Fibroblast of lung (primary cell): ENCODE measurements around the gene FNDC3B. TPM values are rescaled to one million over a fixed set of nuclear protein-coding genes. Genes with fewer than 3 reads are reported as not detected.
A peak's percentile ranks its signal among the peaks of the same experiment; 100 is the strongest.

Source experiments
- DNase-seq, 2 donors: peaks; one replicate each; pipeline versions ENCODE4 v3.0.0 to v3.0.0-alpha.2; 2010; ENCODE audit warnings: low read depth in 2 of 2
- H2AFZ ChIP-seq: 2 replicates; pipeline ENCODE4 v1.5.1; 2012; ENCODE audit warnings: low read length, control low read depth, inconsistent platforms
- H3K27ac ChIP-seq: 2 replicates; pipeline ENCODE4 v1.5.1; 2011; ENCODE audit warnings: low read length, control low read depth; ENCODE audit not compliant: insufficient read depth
- H3K27me3 ChIP-seq: 2 replicates; pipeline ENCODE4 v1.5.1; 2011; ENCODE audit warnings: mild to moderate bottlenecking, low read length; ENCODE audit not compliant: control insufficient read depth, insufficient read depth
- H3K36me3 ChIP-seq: 2 replicates; pipeline ENCODE4 v1.5.1; 2011; ENCODE audit warnings: low read length; ENCODE audit not compliant: control insufficient read depth, insufficient read depth
- H3K4me1 ChIP-seq: 2 replicates; pipeline ENCODE4 v1.5.1; 2011; ENCODE audit warnings: low read length; ENCODE audit not compliant: control insufficient read depth, insufficient read depth; ENCODE audit errors: extremely low read depth
- H3K4me2 ChIP-seq: 2 replicates; pipeline ENCODE4 v1.5.1; 2011; ENCODE audit warnings: low read length, control low read depth; ENCODE audit not compliant: insufficient read depth; ENCODE audit errors: extremely low read depth
- H3K4me3 ChIP-seq, 4 experiments: fragments of 200-600 bp in 1 of 4; sonication (generic) in 1 of 4; replicated peaks in 1 of 4; 2 replicates each; pipeline ENCODE4 v1.5.1; 2011 to 2016; ENCODE audit warnings: low read length in 4 of 4, low read depth in 3 of 4, mild to moderate bottlenecking in 3 of 4, control low read depth in 2 of 4, inconsistent platforms in 1 of 4, mixed read lengths in 1 of 4; ENCODE audit not compliant: insufficient read depth in 1 of 4; ENCODE audit errors: control extremely low read depth in 1 of 4
- H3K79me2 ChIP-seq: 2 replicates; pipeline ENCODE4 v1.5.1; 2012; ENCODE audit warnings: mild to moderate bottlenecking, low read length, inconsistent platforms; ENCODE audit not compliant: control insufficient read depth, insufficient read depth
- H3K9ac ChIP-seq: 2 replicates; pipeline ENCODE4 v1.5.1; 2011; ENCODE audit warnings: mild to moderate bottlenecking, low read length, control low read depth; ENCODE audit not compliant: insufficient read depth
- H3K9me3 ChIP-seq: 2 replicates; pipeline ENCODE4 v1.5.1; 2012; ENCODE audit warnings: low read depth, low read length; ENCODE audit not compliant: control insufficient read depth, insufficient read depth
- H4K20me1 ChIP-seq: 2 replicates; pipeline ENCODE4 v1.5.1; 2011; ENCODE audit warnings: low read length; ENCODE audit not compliant: control insufficient read depth, insufficient read depth; ENCODE audit errors: extremely low read depth
- CTCF ChIP-seq, 2 donors: IDR thresholded peaks in 1 of 2; conservative IDR thresholded peaks in 1 of 2; 1 replicate in 1 of 2; 2 replicates in 1 of 2; pipeline ENCODE4 v1.5.1; 2011 to 2012; ENCODE audit warnings: low read length in 2 of 2, control low read depth in 1 of 2, inconsistent platforms in 1 of 2, low read depth in 1 of 2, mild to moderate bottlenecking in 1 of 2
- EZH2 ChIP-seq: IDR thresholded peaks from 2 replicates; pipeline ENCODE4 v1.5.1; 2012; ENCODE audit warnings: low read length, control low read depth, mild to moderate bottlenecking; ENCODE audit errors: missing control alignments
- polyA plus RNA-seq, 2 donors: library from polyadenylated mRNA; depleted of rRNA in 1 of 2; stranded (reverse) in 1 of 2; unstranded in 1 of 2; fragments of >200 nt; gene quantifications; 2 replicates each; pipeline ENCODE4 v1.2.1, GENCODE V29; 2011 to 2012; ENCODE audit warnings: missing spikeins in 1 of 2
- total RNA-seq: library from RNA; depleted of rRNA; stranded (reverse); fragments of >200 nt; gene quantifications from 2 replicates; pipeline ENCODE4 v1.2.1, GENCODE V29; 2014

Gene FNDC3B
- total and polyA plus RNA-seq, 2 donors (not counting 1 experiment from before 2014, with no cell fraction given) = 26.1 to 76.8 TPM

GRCh38 chr3:172127929-172128580 lies 88.7 kb downstream of the FNDC3B start:
- H3K27ac ChIP-seq = no peak overlapping the region
- no peaks in the 10 kb centered on the region for H3K27me3 ChIP-seq
- H3K9ac ChIP-seq = no peak overlapping the region
- TF ChIP-seq EZH2 = no peak
- TF ChIP-seq CTCF (conservative IDR thresholded peaks at IDR 0.05 in 1 of 2, IDR thresholded peaks at IDR 0.05 in 1 of 2; ENCODE audit: low read depth in 1 of 2, low read length in 2 of 2) = no peak
- H3K4me2 ChIP-seq = no peak overlapping the region
- H4K20me1 ChIP-seq = no peaks in the 10 kb centered on the region
- no peaks in the 10 kb centered on the region for H3K36me3 ChIP-seq
- H2AFZ ChIP-seq = no peak overlapping the region
- no peaks in the 10 kb centered on the region for H3K9me3 ChIP-seq
- peaks cover 33% of the 10 kb centered on the region for H3K4me1 ChIP-seq
- peaks cover 52% of the 10 kb centered on the region for H3K79me2 ChIP-seq
- DNase-seq = no peak
- no peak overlapping the region for H3K4me3 ChIP-seq

- H3K79me2 ChIP-seq = peaks cover 51% of the 10 kb centered on the region
- no peak overlapping the region for H3K9ac ChIP-seq
- DNase-seq = no peak
- H3K4me2 ChIP-seq = peak overlapping the region; percentile 28
- TF ChIP-seq EZH2 = no peak
- no peak for TF ChIP-seq CTCF (conservative IDR thresholded peaks at IDR 0.05 in 1 of 2, IDR thresholded peaks at IDR 0.05 in 1 of 2; ENCODE audit: low read depth in 1 of 2, low read length in 2 of 2)
- H3K27me3 ChIP-seq = no peaks in the 10 kb centered on the region
- no peak overlapping the region for H3K4me3 ChIP-seq
- H3K27ac ChIP-seq = peak overlapping the region; percentile 52
- H4K20me1 ChIP-seq = no peaks in the 10 kb centered on the region
- H3K36me3 ChIP-seq = no peaks in the 10 kb centered on the region
- no peaks in the 10 kb centered on the region for H3K9me3 ChIP-seq
- H2AFZ ChIP-seq = no peak overlapping the region
- peaks cover 33% of the 10 kb centered on the region for H3K4me1 ChIP-seq
These were observed 89.5 kb downstream of the FNDC3B start for GRCh38 chr3:172128858-172129257.

GRCh38 chr3:172129498-172129849 lies 90.1 kb downstream of the FNDC3B start:
- H2AFZ ChIP-seq = no peak overlapping the region
- peak overlapping the region; percentile 39 for H3K4me2 ChIP-seq
- H3K9me3 ChIP-seq = no peaks in the 10 kb centered on the region
- DNase-seq = no peak
- no peak overlapping the region for H3K4me3 ChIP-seq
- peak overlapping the region; percentile 52 for H3K27ac ChIP-seq
- peaks cover 33% of the 10 kb centered on the region for H3K4me1 ChIP-seq
- peaks cover 49% of the 10 kb centered on the region for H3K79me2 ChIP-seq
- no peaks in the 10 kb centered on the region for H3K36me3 ChIP-seq
- no peak overlapping the region for H3K9ac ChIP-seq
- no peaks in the 10 kb centered on the region for H3K27me3 ChIP-seq
- TF ChIP-seq CTCF (conservative IDR thresholded peaks at IDR 0.05 in 1 of 2, IDR thresholded peaks at IDR 0.05 in 1 of 2; ENCODE audit: low read depth in 1 of 2, low read length in 2 of 2) = no peak
- TF ChIP-seq EZH2 = no peak
- no peaks in the 10 kb centered on the region for H4K20me1 ChIP-seq
